ENCODE data around the gene SS18L1.

SS18L1 gene

DNA sequence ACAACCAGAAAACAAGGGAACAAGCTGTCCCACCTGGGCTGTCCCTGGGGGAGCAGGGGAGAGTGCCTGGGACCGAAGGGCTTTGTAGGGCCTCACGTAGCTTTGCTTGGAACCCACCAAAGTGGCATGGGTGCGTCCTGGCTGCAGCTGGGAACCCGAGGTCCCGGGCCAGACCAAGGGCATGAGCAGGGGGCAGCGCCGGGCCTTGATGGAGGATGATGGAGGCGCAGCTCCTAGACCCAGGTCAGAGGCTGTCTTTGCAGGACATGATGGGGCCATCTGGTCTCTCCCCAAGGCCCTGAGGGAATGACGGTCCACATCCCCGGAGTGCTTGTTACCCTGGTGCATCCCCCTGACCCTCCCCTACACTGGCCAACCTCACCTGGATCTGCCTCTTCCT, 87.1 kb downstream of the SS18L1 start:
- POLR2A ChIA-PET (ENCODE audit: low non-redundant PET), result no interaction called here
- no peak for DNase-seq (ENCODE audit: low spot score)
- CTCF ChIA-PET, result no interaction called here
- TF ChIP-seq, protein P1, sequence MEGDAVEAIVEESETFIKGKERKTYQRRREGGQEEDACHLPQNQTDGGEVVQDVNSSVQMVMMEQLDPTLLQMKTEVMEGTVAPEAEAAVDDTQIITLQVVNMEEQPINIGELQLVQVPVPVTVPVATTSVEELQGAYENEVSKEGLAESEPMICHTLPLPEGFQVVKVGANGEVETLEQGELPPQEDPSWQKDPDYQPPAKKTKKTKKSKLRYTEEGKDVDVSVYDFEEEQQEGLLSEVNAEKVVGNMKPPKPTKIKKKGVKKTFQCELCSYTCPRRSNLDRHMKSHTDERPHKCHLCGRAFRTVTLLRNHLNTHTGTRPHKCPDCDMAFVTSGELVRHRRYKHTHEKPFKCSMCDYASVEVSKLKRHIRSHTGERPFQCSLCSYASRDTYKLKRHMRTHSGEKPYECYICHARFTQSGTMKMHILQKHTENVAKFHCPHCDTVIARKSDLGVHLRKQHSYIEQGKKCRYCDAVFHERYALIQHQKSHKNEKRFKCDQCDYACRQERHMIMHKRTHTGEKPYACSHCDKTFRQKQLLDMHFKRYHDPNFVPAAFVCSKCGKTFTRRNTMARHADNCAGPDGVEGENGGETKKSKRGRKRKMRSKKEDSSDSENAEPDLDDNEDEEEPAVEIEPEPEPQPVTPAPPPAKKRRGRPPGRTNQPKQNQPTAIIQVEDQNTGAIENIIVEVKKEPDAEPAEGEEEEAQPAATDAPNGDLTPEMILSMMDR (conservative IDR thresholded peaks at IDR 0.05; ENCODE audit: low read depth), result no peak
- no peak overlapping the region for H3K27ac ChIP-seq

DNA sequence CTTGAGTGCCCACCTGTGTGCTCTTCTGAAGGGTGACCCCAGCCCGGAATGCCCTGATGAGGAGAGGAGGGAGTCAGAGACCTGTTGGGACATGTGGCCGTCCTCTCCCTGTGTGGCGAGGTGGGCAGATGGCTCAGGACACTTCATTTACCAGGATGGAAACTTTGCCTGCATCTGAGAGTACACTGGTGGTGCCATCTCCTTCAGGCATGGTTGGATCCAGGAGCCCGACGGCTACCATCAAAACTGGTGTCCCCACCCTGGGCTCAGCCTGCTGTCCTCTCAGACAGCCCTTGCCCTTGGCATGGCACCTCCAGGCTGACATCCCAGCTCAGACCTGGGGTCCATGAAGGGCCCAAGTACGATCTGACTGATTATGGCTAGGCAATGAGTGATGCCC, 87.7 kb downstream of the SS18L1 start:
- TF ChIP-seq, protein P1 (conservative IDR thresholded peaks at IDR 0.05; ENCODE audit: low read depth), result no peak
- DNase-seq (ENCODE audit: low spot score), result no peak
- ChIA-PET CTCF (no interaction called here), POLR2A (ENCODE audit: low non-redundant PET) (no interaction called here)
- H3K27ac ChIP-seq, result no peak overlapping the region

Data from RWPE1 (cell line).